SIG-M5 (cell line): Measurements from ENCODE around the gene PGBD5.

Source experiments
- DNase-seq: peaks from one replicate; lab custom pipeline; 2025; lab: John Stamatoyannopoulos, UW

Gene PGBD5

DNA sequence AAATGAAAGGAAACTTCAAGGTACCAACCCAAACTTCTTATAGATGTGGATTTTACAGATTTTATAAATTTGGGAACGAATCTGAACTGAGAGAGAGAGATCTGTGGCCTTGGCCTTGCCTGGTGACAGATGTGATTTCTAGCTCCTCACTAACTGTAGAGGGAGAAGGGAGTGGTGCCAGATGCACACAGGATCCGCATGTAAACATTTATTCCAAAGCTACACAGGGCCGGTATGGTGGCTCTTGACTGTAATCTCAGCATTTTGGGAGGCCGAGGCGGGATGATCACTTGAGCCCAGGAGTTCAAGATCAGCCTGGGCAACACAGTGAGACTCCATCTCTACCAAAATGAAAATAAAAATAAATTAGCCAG is 77.1 kb downstream of the PGBD5 start:
- no peak for DNase-seq

DNA sequence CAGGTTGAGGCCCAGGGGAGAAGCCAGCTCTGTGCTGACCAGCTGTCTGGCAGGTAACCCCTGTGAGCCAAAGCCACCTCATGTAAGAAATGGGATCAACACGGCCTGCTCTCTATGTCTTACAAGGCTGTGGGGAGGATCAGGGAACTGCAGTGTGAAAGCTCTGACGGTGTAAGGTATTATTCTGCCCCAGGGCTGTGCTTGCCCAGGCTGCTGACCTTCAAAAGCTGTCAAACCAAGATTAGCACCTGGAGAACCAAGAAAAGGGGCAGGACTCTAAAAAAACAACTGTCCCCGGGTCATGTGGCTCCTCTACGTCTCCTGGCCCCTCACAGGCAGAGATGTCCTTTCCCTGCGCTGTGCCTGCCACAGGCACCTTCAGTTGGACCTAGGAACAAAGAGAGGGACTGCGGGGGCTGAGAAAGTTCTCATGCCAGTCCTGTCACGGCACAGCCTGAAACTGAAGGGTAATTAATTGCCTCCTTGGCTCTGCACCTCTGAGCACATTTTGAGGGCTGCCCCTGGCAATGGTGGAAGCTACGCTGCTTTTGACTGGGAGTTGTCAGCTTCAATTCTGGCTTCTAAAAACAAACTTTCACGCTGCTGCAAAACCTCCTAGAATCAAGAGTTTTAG is 77.6 kb downstream of the PGBD5 start:
- DNase-seq: no peak

GRCh38 chr1:230347896-230348295 is 78.2 kb downstream of the PGBD5 start:
- DNase-seq: no peak

GRCh38 chr1:230345139-230345885 is 80.8 kb downstream of the PGBD5 start:
- no peak for DNase-seq

GRCh38 chr1:230342699-230343098 is 83.4 kb downstream of the PGBD5 start:
- DNase-seq: no peak

- DNase-seq: no peak
Observed at GRCh38 chr1:230342019-230342418, 84.1 kb downstream of the PGBD5 start.

DNA sequence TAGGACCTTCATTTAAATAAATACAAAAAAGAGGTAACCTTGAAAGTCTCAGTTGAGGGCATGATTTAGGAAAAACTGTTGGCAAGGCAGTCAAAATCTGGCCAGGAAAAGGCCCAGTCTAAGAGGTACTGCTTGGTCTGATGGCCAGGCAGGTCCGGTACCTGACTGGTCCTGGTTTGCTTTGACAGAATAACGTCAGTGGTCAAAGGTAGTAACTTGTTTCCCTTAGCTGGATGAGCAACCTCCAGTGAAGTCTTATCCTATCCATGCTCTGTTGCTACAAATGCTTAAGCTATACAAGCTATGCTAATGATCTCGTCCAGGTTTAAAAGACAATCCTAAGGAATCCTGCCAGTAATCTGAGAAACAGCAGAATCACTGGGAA is 85.0 kb downstream of the PGBD5 start:
- no peak for DNase-seq

- DNase-seq: no peak
Observed at GRCh38 chr1:230340526-230341161, 85.5 kb downstream of the PGBD5 start.

GRCh38 chr1:230339033-230339432 is 87.1 kb downstream of the PGBD5 start:
- no peak for DNase-seq

DNA sequence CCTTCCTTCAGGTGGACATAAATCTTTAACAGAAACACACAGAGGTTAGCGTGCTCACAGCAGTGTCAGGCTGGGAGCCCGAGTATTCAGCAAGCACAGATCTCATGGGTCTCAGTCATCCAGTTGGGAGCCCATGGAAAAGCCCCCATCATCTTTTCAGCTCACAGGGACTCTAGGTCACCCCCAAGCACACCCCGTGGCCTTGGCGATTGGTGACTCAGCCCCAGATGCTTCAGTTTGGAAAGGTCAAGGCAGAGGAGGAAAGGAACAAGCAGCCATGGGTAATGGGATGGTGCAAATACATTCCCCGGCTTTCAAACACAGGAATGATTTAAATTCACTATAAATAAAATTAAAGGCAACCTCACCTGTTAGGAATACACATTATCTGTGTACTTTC is 88.9 kb downstream of the PGBD5 start:
- no peak for DNase-seq

- DNase-seq: no peak
Observed at GRCh38 chr1:230335861-230336522, 90.1 kb downstream of the PGBD5 start.

DNA sequence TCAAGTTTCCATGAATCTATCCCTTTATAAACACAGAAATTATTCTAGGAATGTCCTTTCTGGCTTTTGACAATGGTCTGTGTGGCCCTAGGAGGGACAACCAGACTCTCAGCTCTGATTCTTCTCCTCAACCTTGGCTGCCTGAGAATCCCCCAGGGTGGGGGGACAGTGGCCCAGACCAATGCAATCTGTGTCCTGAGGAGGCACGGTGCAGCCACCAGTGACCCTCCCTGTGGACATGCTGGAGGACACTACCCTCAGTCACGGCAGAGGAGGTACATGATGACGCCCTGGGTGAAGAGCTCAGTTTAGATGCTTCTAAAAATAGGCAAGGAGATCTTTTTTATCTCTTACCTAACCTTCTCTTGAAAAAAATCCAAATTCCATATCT is 91.7 kb downstream of the PGBD5 start:
- DNase-seq: no peak

- no peak for DNase-seq
Observed at GRCh38 chr1:230333590-230334446, 92.3 kb downstream of the PGBD5 start.

GRCh38 chr1:230332575-230333066 is 93.5 kb downstream of the PGBD5 start:
- no peak for DNase-seq

DNA sequence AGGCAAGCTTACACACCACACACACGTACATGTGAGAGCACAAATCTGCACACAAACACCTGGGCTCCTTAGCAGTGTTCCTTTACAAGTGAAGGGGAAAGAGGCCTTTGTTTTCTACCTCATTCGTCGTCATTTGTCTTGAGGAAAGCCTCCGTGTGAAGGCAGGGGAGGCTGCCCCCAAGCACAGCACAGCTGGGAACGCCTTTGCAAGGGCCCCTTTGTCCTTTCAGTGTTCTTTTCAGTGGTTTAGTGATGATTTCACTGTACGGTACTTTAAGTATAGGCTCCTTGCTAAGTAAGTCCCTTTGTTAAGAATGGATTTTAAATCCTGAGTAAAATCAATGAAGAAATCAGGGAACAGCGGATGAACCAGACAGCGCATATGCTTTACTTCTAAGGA is 94.1 kb downstream of the PGBD5 start:
- no peak for DNase-seq

- DNase-seq: no peak
Observed at GRCh38 chr1:230330157-230330556, 96.0 kb downstream of the PGBD5 start.

GRCh38 chr1:230328342-230329015 is 97.7 kb downstream of the PGBD5 start:
- DNase-seq: no peak

DNA sequence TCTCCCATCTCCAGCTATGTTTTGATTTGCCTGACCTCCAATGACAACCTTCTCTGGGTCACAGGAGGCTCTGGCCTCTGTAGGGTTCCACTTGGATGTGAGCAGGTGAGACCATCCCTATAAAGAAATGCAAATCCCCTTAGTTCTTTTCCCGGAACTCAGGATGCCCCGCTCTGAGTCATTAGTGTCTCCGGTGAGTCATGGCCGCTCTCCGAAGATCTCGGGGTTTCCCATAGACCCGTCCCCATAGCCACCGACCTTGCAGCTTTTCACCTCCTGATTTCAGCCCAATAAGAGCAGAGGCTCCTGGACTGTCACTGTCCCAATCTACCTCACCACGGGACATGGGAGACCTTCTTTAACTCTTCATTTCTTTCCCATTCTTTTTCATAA is 98.2 kb downstream of the PGBD5 start:
- DNase-seq: no peak

- no peak for DNase-seq
Observed at GRCh38 chr1:230326971-230327891, 98.9 kb downstream of the PGBD5 start.

DNA sequence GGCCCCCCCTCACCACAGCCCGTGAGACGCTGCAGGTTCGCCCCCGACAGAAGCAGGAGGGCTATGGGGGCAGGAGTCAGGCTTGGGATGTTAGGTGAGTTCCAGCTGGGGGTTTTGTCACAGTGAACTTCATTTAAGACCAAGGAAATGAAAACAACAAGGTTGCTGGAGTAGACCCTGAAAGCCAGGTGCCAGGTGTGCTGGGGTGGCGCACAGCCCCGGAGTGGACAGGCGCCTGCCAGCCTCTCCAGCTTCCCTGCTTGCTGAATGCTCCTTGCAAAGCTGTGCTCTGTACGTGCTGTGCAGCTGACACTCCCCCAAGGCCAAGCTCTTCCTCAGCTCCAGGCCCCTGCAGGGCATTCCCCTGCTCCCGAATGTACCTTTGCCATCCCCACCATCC is 102.4 kb downstream of the PGBD5 start:
- DNase-seq: no peak
